ENCODE measurements around the gene POLR2A. TPM values are rescaled to one million over a fixed set of nuclear protein-coding genes. Genes with fewer than 3 reads are reported as not detected.

Gene POLR2A
- polyA plus RNA-seq, 3 donors: 12.1 to 27.9 (median 25.4) TPM

GRCh38 chr17:7484919-7485377 is 782 bp downstream of the POLR2A start:
- Histone ChIP-seq H4K20me1 (ENCODE audit: insufficient read depth, low read length) (peaks cover 54% of the 10 kb centered on the region), H3K27ac (ENCODE audit: low read depth in 1 of 2, low read length in 2 of 2) (peak overlapping the region; percentile 95 to 98), H3K79me2 (ENCODE audit: insufficient read depth, low read length) (peaks cover 64% of the 10 kb centered on the region), H3K4me3 (replicated peaks in 1 of 3; ENCODE audit: low read depth in 2 of 3, low read length in 3 of 3) (peak overlapping the region; percentile 75 to 87 (median 85)), H2AFZ (ENCODE audit: insufficient read depth, low read depth, low read length, poor library complexity, severe bottlenecking) (no peak overlapping the region), H3K9me3 (replicated peaks in 1 of 2; ENCODE audit: control insufficient read depth in 1 of 2, insufficient read depth in 1 of 2, low read length in 2 of 2) (no peaks in the 10 kb centered on the region), H3K36me3 (replicated peaks in 1 of 2; ENCODE audit: control insufficient read depth in 1 of 2, insufficient read depth in 2 of 2, low read length in 2 of 2) (peaks cover 0 to 8% of the 10 kb centered on the region in 2 donors), H3K9ac (ENCODE audit: insufficient read depth, low read length, poor library complexity, severe bottlenecking) (peak overlapping the region; percentile 34), H3K27me3 (ENCODE audit: control insufficient read depth in 2 of 2, insufficient read depth in 2 of 2, low read length in 2 of 2) (no peaks in the 10 kb centered on the region), H3K4me1 (ENCODE audit: control insufficient read depth in 1 of 2, insufficient read depth in 2 of 2, low read length in 2 of 2) (peaks cover 37 to 55% of the 10 kb centered on the region in 2 donors), H3K4me2 (replicated peaks; ENCODE audit: extremely low read depth, low read length, poor library complexity, severe bottlenecking) (peak overlapping the region; percentile 75)
- Mint-ChIP-seq H3K27me3 (ENCODE audit: low read depth in 3 of 3) (peaks cover 1 to 3% (median 2%) of the 10 kb centered on the region in 3 donors), H3K4me1 (peaks cover 73% of the 10 kb centered on the region), H3K36me3 (peaks cover 13 to 15% of the 10 kb centered on the region in 2 donors), H3K4me3 (peak overlapping the region; percentile 93 to 97), H3K27ac (peak overlapping the region; percentile 96 to 100 (median 100)), H3K9me3 (no peaks in the 10 kb centered on the region)
- no peak for DNase-seq
- intact Hi-C loops (cut with micrococcal nuclease): loop anchor here (1.0 to 10.0 kb wide), 8 partner anchors 46 to 357 kb away; partner anchors contain the start of genes DVL2 (in 1 of the 2), FGF11 (in 1 of the 2), KCTD11 (in 1 of the 2) and PHF23 (in 1 of the 2)
- TF ChIP-seq, protein P1, sequence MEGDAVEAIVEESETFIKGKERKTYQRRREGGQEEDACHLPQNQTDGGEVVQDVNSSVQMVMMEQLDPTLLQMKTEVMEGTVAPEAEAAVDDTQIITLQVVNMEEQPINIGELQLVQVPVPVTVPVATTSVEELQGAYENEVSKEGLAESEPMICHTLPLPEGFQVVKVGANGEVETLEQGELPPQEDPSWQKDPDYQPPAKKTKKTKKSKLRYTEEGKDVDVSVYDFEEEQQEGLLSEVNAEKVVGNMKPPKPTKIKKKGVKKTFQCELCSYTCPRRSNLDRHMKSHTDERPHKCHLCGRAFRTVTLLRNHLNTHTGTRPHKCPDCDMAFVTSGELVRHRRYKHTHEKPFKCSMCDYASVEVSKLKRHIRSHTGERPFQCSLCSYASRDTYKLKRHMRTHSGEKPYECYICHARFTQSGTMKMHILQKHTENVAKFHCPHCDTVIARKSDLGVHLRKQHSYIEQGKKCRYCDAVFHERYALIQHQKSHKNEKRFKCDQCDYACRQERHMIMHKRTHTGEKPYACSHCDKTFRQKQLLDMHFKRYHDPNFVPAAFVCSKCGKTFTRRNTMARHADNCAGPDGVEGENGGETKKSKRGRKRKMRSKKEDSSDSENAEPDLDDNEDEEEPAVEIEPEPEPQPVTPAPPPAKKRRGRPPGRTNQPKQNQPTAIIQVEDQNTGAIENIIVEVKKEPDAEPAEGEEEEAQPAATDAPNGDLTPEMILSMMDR (IDR thresholded peaks at IDR 0.05): peak; percentile 10
- WGBS (ENCODE audit: insufficient coverage): 0% methylated on average over 15 of the region's 19 CpGs

DNA sequence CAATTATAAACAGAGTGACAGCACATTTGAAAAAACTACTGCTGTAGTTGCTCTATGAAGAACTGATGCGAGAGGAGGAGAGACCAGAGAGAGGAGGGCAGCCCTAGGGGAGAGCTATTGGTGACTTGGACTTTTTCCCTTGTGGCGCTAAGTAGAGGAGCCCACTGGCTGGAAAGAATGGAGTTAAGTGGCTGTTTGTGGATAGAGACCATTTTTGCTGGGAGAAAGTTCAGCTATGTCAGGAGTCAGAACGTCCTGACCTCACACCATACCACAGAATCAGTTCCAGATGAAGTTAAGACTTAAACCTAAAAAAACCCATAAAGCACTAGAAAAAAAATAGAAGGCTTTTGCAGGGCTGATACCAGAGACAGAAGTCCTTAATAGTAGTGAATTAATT is 2.0 kb downstream of the POLR2A start:
- WGBS (ENCODE audit: insufficient coverage): 100% methylated on average over 1 of the region's 3 CpGs
- TF ChIP-seq, protein P1 (IDR thresholded peaks at IDR 0.05): no peak
- Mint-ChIP-seq H3K36me3 (peaks cover 19 to 24% of the 10 kb centered on the region in 2 donors), H3K9me3 (no peaks in the 10 kb centered on the region), H3K4me1 (peaks cover 73% of the 10 kb centered on the region), H3K27me3 (ENCODE audit: low read depth in 3 of 3) (peaks cover 0 to 2% (median 1%) of the 10 kb centered on the region in 3 donors), H3K4me3 (peak overlapping the region; percentile 68 to 93), H3K27ac (peak overlapping the region in 4 of 7 donors; percentile 52 to 84 (median 64))
- H3K4me2 ChIP-seq (replicated peaks; ENCODE audit: extremely low read depth, low read length, poor library complexity, severe bottlenecking): peak overlapping the region; percentile 75
- peak overlapping the region in 1 of 3 experiments; percentile 45 for H3K4me3 ChIP-seq (replicated peaks in 1 of 3; ENCODE audit: low read depth in 2 of 3, low read length in 3 of 3)
- peaks cover 66% of the 10 kb centered on the region for H4K20me1 ChIP-seq (ENCODE audit: insufficient read depth, low read length)
- peaks cover 30 to 50% of the 10 kb centered on the region in 2 donors for H3K4me1 ChIP-seq (ENCODE audit: control insufficient read depth in 1 of 2, insufficient read depth in 2 of 2, low read length in 2 of 2)
- intact Hi-C loops (cut with micrococcal nuclease): loop anchor here in 1 of 2 donors (5.0 to 10.0 kb wide), 3 partner anchors 131 to 251 kb away; partner anchors contain the start of genes DVL2, KCTD11, PHF23 and TMEM95
- no peaks in the 10 kb centered on the region for H3K27me3 ChIP-seq (ENCODE audit: control insufficient read depth in 2 of 2, insufficient read depth in 2 of 2, low read length in 2 of 2)
- H2AFZ ChIP-seq (ENCODE audit: insufficient read depth, low read depth, low read length, poor library complexity, severe bottlenecking): no peak overlapping the region
- H3K27ac ChIP-seq (ENCODE audit: low read depth in 1 of 2, low read length in 2 of 2): no peak overlapping the region
- no peak for DNase-seq
- no peaks in the 10 kb centered on the region for H3K9me3 ChIP-seq (replicated peaks in 1 of 2; ENCODE audit: control insufficient read depth in 1 of 2, insufficient read depth in 1 of 2, low read length in 2 of 2)
- peaks cover 71% of the 10 kb centered on the region for H3K79me2 ChIP-seq (ENCODE audit: insufficient read depth, low read length)
- peaks cover under 1 to 17% of the 10 kb centered on the region in 2 donors for H3K36me3 ChIP-seq (replicated peaks in 1 of 2; ENCODE audit: control insufficient read depth in 1 of 2, insufficient read depth in 2 of 2, low read length in 2 of 2)
- H3K9ac ChIP-seq (ENCODE audit: insufficient read depth, low read length, poor library complexity, severe bottlenecking): no peak overlapping the region

All from CD14-positive monocyte (primary cell).